Activated CD4-positive, alpha-beta memory T cell treated with anti-CD3 and anti-CD28 coated beads for 36 hours (primary cell): Measurements from ENCODE around the gene PTPRN. TPM values are rescaled to one million over a fixed set of nuclear protein-coding genes. Genes with fewer than 3 reads are reported as not detected.
A peak's percentile ranks its signal among the peaks of the same experiment; 100 is the strongest.

Experiments used
- CTCF ChIA-PET: fragments of 350-600 bp; sonication (Branson Sonifier 250); formaldehyde crosslinking; loops from one replicate; lab custom pipeline; 2021; ENCODE audit warnings: antibody characterized with exemption, inconsistent platforms; lab: Charles Lee
- POLR2A ChIA-PET: fragments of 350-600 bp; sonication (Branson Sonifier 250); formaldehyde crosslinking; loops from one replicate; lab custom pipeline; 2021; ENCODE audit warnings: antibody characterized with exemption; lab: Charles Lee
- DNase-seq: peaks from one replicate; pipeline ENCODE4 v3.0.0-alpha.2; 2020
- H3K27ac Mint-ChIP-seq: one replicate; pipeline ENCODE4 v1.8.0; 2021; ENCODE audit warnings: mixed read lengths
- H3K27me3 Mint-ChIP-seq: one replicate; pipeline ENCODE4 v1.8.0; 2021; ENCODE audit warnings: mixed read lengths
- H3K36me3 Mint-ChIP-seq: one replicate; pipeline ENCODE4 v1.8.0; 2021; ENCODE audit warnings: mixed read lengths
- H3K4me1 Mint-ChIP-seq: one replicate; pipeline ENCODE4 v1.8.0; 2021; ENCODE audit warnings: low read depth, mixed read lengths
- H3K4me3 Mint-ChIP-seq: one replicate; pipeline ENCODE4 v1.8.0; 2021; ENCODE audit warnings: mild to moderate bottlenecking, mixed read lengths
- H3K9me3 Mint-ChIP-seq: one replicate; pipeline ENCODE4 v1.8.0; 2021; ENCODE audit warnings: mixed read lengths
- intact Hi-C: fragments of 100-400 bp; cut with micrococcal nuclease; formaldehyde crosslinking; loops from one replicate; pipeline ENCODE4 v1.15.1; 2023
- total RNA-seq, 2 experiments: library from RNA; stranded (reverse); gene quantifications; one replicate each; pipeline ENCODE4 v1.2.3, GENCODE V29; 2021

PTPRN gene
- total RNA-seq, 2 experiments from 2014 or later, result 0.24 TPM; not detected in 1

DNA sequence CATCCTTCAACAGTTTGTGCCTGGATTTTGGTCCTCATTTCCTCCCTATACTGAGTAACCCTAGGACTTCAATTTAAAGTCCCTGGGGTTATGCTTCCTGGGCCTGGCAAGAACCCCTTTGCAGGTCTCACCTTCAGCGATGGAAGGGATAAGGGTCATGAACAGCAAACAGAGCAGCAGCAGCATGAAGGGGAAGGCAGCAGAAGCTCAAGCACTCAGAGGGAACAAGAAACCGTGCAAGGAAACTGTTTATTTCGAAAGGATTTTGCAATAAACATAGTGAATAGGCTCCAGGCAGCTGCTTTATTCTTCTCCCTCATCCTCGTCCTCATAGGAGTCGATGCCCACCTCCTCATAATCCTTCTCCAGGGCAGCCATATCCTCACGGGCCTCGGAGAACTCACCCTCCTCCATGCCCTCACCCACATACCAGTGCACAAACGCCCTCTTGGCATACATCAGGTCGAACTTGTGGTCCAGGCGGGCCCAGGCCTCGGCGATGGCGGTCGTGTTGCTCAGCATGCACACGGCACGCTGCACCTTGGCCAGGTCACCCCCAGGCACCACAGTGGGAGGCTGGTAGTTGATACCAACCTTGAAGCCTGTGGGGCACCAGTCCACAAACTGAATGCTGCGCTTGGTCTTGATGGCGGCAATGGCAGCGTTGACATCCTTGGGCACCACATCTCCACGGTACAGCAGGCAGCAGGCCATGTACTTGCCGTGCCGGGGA is 59.0 kb downstream of the PTPRN start:
- no peaks in the 10 kb centered on the region for H3K9me3 Mint-ChIP-seq
- H3K4me1 Mint-ChIP-seq, result peaks cover 74% of the 10 kb centered on the region
- intact Hi-C loops, result loop anchor here (10.0 kb wide), 1 partner anchor 595 kb away; the partner anchor contains the start of genes BCS1L and ZNF142
- ChIA-PET POLR2A (interaction anchor here (1.6 to 3.3 kb wide), 5 partner anchors 20 to 44 kb away, joined by 3 to 32 read pairs (median 12); partner anchors contain the start of genes ABCB6, ANKZF1, ATG9A and DNAJB2), CTCF (interaction anchor here (1.0 to 6.8 kb wide), 6 partner anchors 28 to 192 kb away, joined by 3 to 51 read pairs (median 7); partner anchors contain the start of gene DNAJB2)
- peak overlapping the region; percentile 98 for H3K27ac Mint-ChIP-seq
- no peaks in the 10 kb centered on the region for H3K27me3 Mint-ChIP-seq
- peak overlapping the region; percentile 68 for H3K4me3 Mint-ChIP-seq
- no peak for DNase-seq
- H3K36me3 Mint-ChIP-seq, result peaks cover 60% of the 10 kb centered on the region

DNA sequence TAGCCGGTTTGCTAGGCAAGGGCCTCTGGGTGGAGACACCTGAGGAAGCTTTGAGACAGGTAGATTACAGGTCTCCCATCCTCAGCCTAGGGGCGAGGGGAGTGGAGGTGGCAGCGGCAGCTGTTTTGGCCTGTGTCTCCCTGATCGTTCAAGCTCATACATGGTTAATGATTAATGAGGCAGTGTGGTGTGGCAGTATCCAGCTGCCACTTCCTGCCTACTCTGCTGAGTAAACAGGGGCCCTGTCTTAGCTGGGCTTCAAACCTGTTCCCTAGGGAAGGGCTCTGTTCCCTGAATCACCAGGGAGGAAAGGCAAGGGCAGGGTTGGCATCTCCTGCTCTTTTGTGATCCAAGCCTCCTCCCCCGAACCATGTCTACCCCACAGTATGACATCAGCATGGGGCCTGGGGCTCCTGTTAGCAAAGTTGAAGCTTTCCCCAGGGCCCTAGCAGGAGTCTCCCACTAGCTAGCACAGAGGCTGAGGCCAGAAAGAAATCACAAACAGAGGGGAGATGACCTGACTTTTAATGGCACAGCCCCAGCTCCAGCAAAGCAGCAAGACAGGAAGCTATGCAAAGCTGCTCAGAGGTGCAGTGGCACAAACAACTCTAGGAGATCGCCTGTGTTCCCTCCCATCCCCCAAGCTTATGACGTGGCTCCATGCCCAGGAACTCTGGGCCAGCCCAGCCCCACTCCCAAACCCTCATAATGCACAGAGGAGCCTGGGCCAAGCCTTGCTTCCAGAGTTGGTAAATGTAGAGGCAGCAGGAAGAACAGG is 59.8 kb downstream of the PTPRN start:
- Mint-ChIP-seq H3K4me1 (peaks cover 75% of the 10 kb centered on the region), H3K9me3 (no peaks in the 10 kb centered on the region), H3K36me3 (peaks cover 60% of the 10 kb centered on the region), H3K27me3 (no peaks in the 10 kb centered on the region), H3K27ac (peak overlapping the region; percentile 98), H3K4me3 (peak overlapping the region; percentile 68)
- POLR2A ChIA-PET, result interaction anchor here (1.0 to 3.3 kb wide), 6 partner anchors 20 to 43 kb away, joined by 3 to 32 read pairs (median 8); partner anchors contain the start of genes ABCB6, ANKZF1, ATG9A and DNAJB2
- CTCF ChIA-PET, result interaction anchor here (1.0 to 6.8 kb wide), 11 partner anchors 20 to 191 kb away, joined by 3 to 51 read pairs (median 4); partner anchors contain the start of genes ANKZF1, ATG9A, CNPPD1 and DNAJB2
- DNase-seq, result peak; percentile 62
- intact Hi-C loops, result loop anchor here (5.0 kb wide), 1 partner anchor 852 kb away; the partner anchor contains the start of gene CTDSP1

DNA sequence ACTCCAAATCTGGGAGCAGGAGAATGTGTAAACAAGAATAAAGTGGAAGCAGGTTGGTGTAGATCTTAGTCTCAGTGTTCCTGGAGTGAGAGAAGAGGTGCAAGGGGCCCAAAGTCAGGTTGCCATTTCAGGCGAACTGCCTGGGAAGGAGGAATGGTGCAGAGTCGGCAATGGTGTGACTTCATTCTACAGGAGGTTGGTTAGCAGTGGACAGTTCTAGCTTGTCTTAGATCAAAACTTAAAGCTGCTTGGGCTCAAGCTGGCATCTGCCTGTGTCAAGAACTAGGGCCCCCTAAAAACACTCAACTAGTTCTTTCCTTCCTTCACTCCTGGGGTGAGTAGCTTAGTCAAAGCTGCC is 60.4 kb downstream of the PTPRN start:
- H3K27me3 Mint-ChIP-seq, result no peaks in the 10 kb centered on the region
- no peaks in the 10 kb centered on the region for H3K9me3 Mint-ChIP-seq
- ChIA-PET POLR2A (interaction anchor here (1.0 to 3.3 kb wide), 5 partner anchors 19 to 30 kb away, joined by 3 to 32 read pairs (median 12); partner anchors contain the start of genes ABCB6, ANKZF1, ATG9A and DNAJB2), CTCF (interaction anchor here (1.0 to 6.8 kb wide), 10 partner anchors 19 to 190 kb away, joined by 3 to 51 read pairs (median 4); partner anchors contain the start of genes ANKZF1, ATG9A, CNPPD1 and DNAJB2)
- peak overlapping the region; percentile 68 for H3K4me3 Mint-ChIP-seq
- no peak for DNase-seq
- peaks cover 60% of the 10 kb centered on the region for H3K36me3 Mint-ChIP-seq
- peaks cover 80% of the 10 kb centered on the region for H3K4me1 Mint-ChIP-seq
- H3K27ac Mint-ChIP-seq, result peak overlapping the region; percentile 98
- intact Hi-C loops, result loop anchor here (5.0 kb wide), 1 partner anchor 852 kb away; the partner anchor contains the start of gene CTDSP1

GRCh38 chr2:219247678-219248642 is 61.2 kb downstream of the PTPRN start:
- Mint-ChIP-seq H3K9me3 (no peaks in the 10 kb centered on the region), H3K36me3 (peaks cover 60% of the 10 kb centered on the region), H3K27ac (peak overlapping the region; percentile 98), H3K4me3 (peak overlapping the region; percentile 57), H3K4me1 (peaks cover 85% of the 10 kb centered on the region), H3K27me3 (no peaks in the 10 kb centered on the region)
- POLR2A ChIA-PET, result interaction anchor here (1.6 to 3.3 kb wide), 3 partner anchors 18 to 31 kb away, joined by 9 to 32 read pairs (median 15); partner anchors contain the start of genes ABCB6, ANKZF1, ATG9A and DNAJB2
- intact Hi-C loops, result loop anchor here (1.0 to 5.0 kb wide), 2 partner anchors 31 to 851 kb away; partner anchors contain the start of genes CTDSP1 and DNAJB2
- CTCF ChIA-PET, result interaction anchor here (0.7 to 6.8 kb wide), 8 partner anchors 18 to 144 kb away, joined by 3 to 51 read pairs (median 6); partner anchors contain the start of genes ANKZF1, ATG9A, CNPPD1 and DNAJB2
- DNase-seq, result peak; percentile 83

GRCh38 chr2:219246559-219246958 is 62.6 kb downstream of the PTPRN start:
- Mint-ChIP-seq H3K27ac (peak overlapping the region; percentile 98), H3K4me1 (peaks cover 74% of the 10 kb centered on the region), H3K4me3 (peak overlapping the region; percentile 98), H3K36me3 (peaks cover 47% of the 10 kb centered on the region), H3K27me3 (no peaks in the 10 kb centered on the region), H3K9me3 (no peaks in the 10 kb centered on the region)
- ChIA-PET CTCF (interaction anchor here (2.2 to 6.8 kb wide), 3 partner anchors 9 to 48 kb away, joined by 9 to 51 read pairs (median 19); partner anchors contain the start of genes DNAJB2 and TUBA4A), POLR2A (interaction anchor here (2.2 to 2.6 kb wide), 2 partner anchors 8 to 33 kb away, joined by 22 to 43 read pairs; partner anchors contain the start of genes DNAJB2, TUBA4A and TUBA4B)
- intact Hi-C loops, result loop anchor here (5.0 kb wide), 1 partner anchor 849 kb away; the partner anchor contains the start of gene CTDSP1
- DNase-seq, result no peak

- DNase-seq, result peak; percentile 40
- intact Hi-C loops, result loop anchor here (1.0 to 5.0 kb wide), 4 partner anchors 7 to 849 kb away; partner anchors contain the start of genes ANKZF1, ATG9A, CTDSP1 and NHEJ1
- H3K9me3 Mint-ChIP-seq, result no peaks in the 10 kb centered on the region
- POLR2A ChIA-PET, result interaction anchor here (0.7 to 2.6 kb wide), 7 partner anchors 8 to 49 kb away, joined by 3 to 43 read pairs (median 9); partner anchors contain the start of genes ANKZF1, ATG9A, DNAJB2 and TUBA4A
- peaks cover 67% of the 10 kb centered on the region for H3K4me1 Mint-ChIP-seq
- CTCF ChIA-PET, result interaction anchor here (0.9 to 6.8 kb wide), 8 partner anchors 9 to 91 kb away, joined by 3 to 51 read pairs (median 7); partner anchors contain the start of genes ANKZF1, ATG9A, CNPPD1 and DNAJB2
- peaks cover 40% of the 10 kb centered on the region for H3K36me3 Mint-ChIP-seq
- H3K27me3 Mint-ChIP-seq, result no peaks in the 10 kb centered on the region
- H3K27ac Mint-ChIP-seq, result peak overlapping the region; percentile 98
- peak overlapping the region; percentile 98 for H3K4me3 Mint-ChIP-seq
Measured at GRCh38 chr2:219245899-219246230, 63.3 kb downstream of the PTPRN start.

DNA sequence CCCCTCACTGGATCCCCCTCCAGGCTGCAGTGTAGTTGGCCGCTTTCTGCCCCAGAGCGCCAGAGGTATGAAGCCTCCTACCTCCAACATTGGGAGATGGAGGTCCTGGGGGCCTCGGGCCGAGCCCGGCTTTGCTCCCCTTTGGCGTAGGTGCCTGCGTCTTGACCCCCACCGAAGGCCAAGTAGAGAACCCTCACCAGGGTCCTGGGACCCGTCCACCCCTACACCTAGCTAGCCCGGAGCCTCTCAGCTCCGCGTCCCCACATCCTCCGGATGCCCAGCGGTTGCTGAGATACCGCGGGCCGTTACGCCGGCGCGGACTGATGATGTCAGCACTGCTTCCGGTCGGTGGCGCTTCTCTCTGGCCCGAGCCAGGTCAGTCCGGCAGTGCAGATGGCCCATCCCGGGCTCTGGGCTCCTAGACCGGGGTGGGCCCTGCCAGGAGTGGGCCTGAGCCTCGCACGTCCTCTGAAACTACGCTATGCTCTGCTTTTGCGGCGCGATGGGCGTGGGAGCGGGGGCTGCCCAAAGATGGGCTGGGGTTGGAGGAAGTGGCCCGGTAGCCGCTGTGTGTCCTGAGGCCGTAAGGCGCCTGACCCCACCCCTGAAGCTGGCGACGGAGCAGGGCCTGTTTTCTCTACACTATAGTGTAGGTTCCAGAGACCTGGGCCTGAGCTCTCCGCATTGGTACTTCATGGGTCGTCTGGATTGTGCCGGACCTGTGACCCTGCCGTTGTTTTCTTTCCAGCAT is 63.9 kb downstream of the PTPRN start, which contains the start of the genes GLB1L and STK16:
Gene GLB1L, minus strand, starts transcription at position 297 of the 751 bp plus-strand sequence. CDS start 1,871 bp downstream, outside the sequence.
Gene STK16, plus strand, starts transcription at position 332 of the 751 bp plus-strand sequence. CDS start 521 bp downstream, outside the sequence.
- Mint-ChIP-seq H3K9me3 (no peaks in the 10 kb centered on the region), H3K4me1 (peaks cover 61% of the 10 kb centered on the region), H3K27me3 (no peaks in the 10 kb centered on the region), H3K4me3 (peak within 1 kb of the TSS; percentile 98), H3K27ac (peak within 1 kb of the TSS; percentile 98), H3K36me3 (peaks cover 35% of the 10 kb centered on the region)
- intact Hi-C loops, result loop anchor here (1.0 to 5.0 kb wide), 4 partner anchors 8 to 848 kb away; partner anchors contain the start of genes ANKZF1, ATG9A, CTDSP1 and NHEJ1
- POLR2A ChIA-PET, result interaction anchor here (0.7 to 2.6 kb wide), 10 partner anchors 8 to 69 kb away, joined by 3 to 43 read pairs (median 10); partner anchors contain the start of genes ANKZF1, ATG9A, CNPPD1 and DNAJB2
- CTCF ChIA-PET, result interaction anchor here (0.9 to 6.8 kb wide), 10 partner anchors 10 to 91 kb away, joined by 3 to 51 read pairs (median 4); partner anchors contain the start of genes ANKZF1, ATG9A, CNPPD1 and DNAJB2
- DNase-seq, result peak; percentile 95

- POLR2A ChIA-PET, result interaction anchor here (1.0 to 2.6 kb wide), 9 partner anchors 10 to 69 kb away, joined by 3 to 43 read pairs (median 10); partner anchors contain the start of genes ANKZF1, ATG9A, CNPPD1 and DNAJB2
- peaks cover 56% of the 10 kb centered on the region for H3K4me1 Mint-ChIP-seq
Measured at GRCh38 chr2:219244789-219245147, 64.4 kb downstream of the PTPRN start.

DNA sequence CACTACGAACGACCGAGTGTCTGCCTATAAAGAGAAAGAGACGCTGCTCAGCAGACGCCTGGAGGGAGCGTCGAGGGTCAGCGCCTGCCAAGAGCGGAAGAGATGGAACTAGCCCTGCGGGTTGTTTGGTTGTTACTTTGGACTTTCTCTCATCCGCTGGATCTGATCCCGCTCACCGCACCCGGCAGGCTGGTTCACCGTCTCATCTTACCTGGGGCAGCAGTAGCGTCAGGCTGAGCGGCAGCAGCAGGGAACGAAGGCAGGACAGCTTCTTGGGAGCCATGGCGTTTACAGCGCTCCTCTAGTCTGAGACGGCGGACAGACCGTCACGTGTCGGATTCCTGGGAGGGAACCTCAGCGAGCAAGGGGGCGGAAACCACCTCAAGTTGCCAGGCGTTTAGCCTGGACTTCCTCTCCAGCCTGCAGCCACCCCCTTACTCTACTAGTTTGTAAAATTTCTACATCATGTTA is 65.9 kb downstream of the PTPRN start:
- DNase-seq, result no peak
- H3K4me1 Mint-ChIP-seq, result peaks cover 41% of the 10 kb centered on the region
- ChIA-PET CTCF (interaction anchor here (6.8 kb wide), 1 partner anchor 52 kb away, joined by 51 read pairs; no protein-coding TSS in a partner anchor), POLR2A (interaction anchor here (2.7 kb wide), 1 partner anchor 14 kb away, joined by 8 read pairs; the partner anchor contains the start of genes ANKZF1 and ATG9A)
- intact Hi-C loops, result no loop called here
- no peaks in the 10 kb centered on the region for H3K9me3 Mint-ChIP-seq
- H3K27me3 Mint-ChIP-seq, result no peaks in the 10 kb centered on the region
- peak overlapping the region; percentile 59 for H3K4me3 Mint-ChIP-seq
- H3K36me3 Mint-ChIP-seq, result peaks cover 16% of the 10 kb centered on the region
- H3K27ac Mint-ChIP-seq, result no peak overlapping the region

More at GRCh38 chr2:219244789-219245147, 64.4 kb downstream of the PTPRN start:
- peaks cover 29% of the 10 kb centered on the region for H3K36me3 Mint-ChIP-seq
- peak overlapping the region; percentile 98 for H3K27ac Mint-ChIP-seq
- CTCF ChIA-PET, result interaction anchor here (1.0 to 6.8 kb wide), 8 partner anchors 10 to 90 kb away, joined by 3 to 51 read pairs (median 7); partner anchors contain the start of genes ANKZF1, ATG9A, CNPPD1 and DNAJB2
- no peaks in the 10 kb centered on the region for H3K27me3 Mint-ChIP-seq
- no peak for DNase-seq
- intact Hi-C loops, result loop anchor here (1.0 to 5.0 kb wide), 4 partner anchors 9 to 847 kb away; partner anchors contain the start of genes ANKZF1, ATG9A, CTDSP1 and NHEJ1
- H3K9me3 Mint-ChIP-seq, result no peaks in the 10 kb centered on the region
- peak overlapping the region; percentile 98 for H3K4me3 Mint-ChIP-seq
